COLO668 (cell line): ENCODE data around the gene CLDND1.
A peak's percentile ranks its signal among the peaks of the same experiment; 100 is the strongest.

Experiments
- DNase-seq: peaks from one replicate; lab custom pipeline; 2025; ENCODE audit not compliant: unreplicated experiment; lab: John Stamatoyannopoulos, UW

CLDND1 gene

GRCh38 chr3:98551754-98552153 lies 29.1 kb upstream of the CLDND1 start:
- DNase-seq = no peak

DNA sequence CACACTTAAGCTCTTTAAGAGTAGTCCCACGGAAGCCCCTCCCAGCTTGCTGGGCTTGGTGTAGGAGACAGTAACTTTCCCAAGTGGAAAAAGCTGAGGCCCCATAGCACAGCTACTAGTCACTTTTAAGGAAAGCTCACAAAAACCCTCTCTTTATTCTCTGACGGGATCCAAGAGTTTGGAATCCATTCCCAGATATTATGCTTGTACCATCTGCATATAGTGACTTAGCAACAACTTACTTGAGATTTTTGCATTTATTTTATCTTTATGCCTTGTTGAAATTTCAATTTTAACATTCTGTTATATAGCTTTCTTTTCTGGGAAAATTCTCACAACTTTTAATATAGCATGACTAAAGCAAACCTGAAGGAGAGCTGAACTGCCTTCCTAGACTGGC lies 28.5 kb upstream of the CLDND1 start:
- no peak for DNase-seq

DNA sequence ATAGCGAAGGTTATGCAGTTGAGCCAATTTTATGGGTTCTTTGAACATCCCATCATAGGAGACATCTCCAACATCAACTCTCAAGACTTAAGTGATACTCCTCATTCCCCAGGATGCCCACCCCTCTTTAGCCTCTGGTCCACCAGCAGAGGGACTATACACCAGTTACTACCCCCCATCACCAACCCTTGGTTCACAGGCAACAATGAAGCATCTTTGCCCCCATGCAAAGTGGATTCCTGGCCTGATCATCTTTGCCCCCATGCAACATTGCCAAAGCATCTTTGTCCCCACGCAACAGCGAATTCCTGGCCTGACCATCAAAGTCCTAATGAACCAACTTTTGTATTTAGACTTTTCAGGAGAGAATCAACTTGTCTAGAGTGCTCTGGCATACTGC lies 28.1 kb upstream of the CLDND1 start:
- DNase-seq = no peak

GRCh38 chr3:98548544-98548943 lies 25.8 kb upstream of the CLDND1 start:
- no peak for DNase-seq

GRCh38 chr3:98545940-98546339 lies 23.2 kb upstream of the CLDND1 start:
- DNase-seq = no peak

DNA sequence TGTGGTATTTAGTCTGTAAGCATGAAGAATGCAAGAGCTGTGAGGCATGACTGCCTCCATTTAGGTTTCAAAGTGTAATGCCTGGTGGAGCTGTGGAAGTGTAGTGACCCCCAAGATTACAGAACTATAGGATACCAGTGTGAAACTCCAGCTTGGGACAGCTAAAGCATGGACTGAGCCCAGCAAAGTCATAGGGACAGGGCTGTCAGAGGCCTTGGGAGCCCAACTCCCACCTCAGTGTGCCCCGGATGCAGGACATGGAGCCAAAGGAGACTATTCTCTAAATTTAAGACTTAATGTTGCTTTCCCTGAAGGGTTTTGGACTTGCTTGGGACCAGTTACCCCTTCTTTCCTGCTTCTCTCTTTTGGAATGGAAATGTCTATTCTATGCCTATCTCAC lies 19.9 kb upstream of the CLDND1 start:
- DNase-seq = no peak

DNA sequence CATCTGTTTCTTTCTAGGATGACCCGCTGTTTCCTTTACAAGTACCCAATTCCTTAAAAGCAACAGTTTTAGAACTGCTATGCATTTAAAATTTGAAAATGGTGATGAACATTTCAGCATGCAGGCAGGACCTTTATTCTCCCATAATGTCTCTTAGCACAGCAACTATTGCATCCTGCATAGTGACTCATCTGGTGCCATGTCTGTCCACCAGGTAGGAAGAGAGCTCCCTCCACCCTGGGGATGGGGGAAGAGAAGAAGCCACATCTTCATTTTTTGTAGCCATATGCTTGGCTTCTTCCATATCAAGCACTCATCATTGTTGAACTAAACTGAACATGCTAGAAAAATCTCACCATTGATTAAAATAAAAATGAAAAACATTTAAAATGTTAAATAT lies 19.0 kb upstream of the CLDND1 start:
- no peak for DNase-seq

DNA sequence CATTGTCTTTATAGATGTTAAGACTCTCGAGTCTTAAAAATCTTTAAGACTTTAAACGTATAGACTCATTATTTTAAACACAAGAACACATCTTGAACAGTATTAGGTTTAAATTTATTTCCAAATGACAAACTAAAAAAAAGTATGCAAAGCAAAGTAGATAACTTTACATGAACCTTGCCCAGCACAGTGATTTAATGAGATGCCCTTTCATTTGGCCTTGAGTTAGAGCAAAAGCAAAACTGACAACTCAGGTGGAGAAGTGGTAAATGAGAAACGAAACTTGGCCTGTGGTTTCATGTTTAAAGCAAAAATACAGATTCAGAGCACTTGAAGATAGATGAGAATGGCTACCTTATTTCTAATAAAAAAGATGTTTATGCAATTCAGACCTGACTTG lies 17.6 kb upstream of the CLDND1 start:
- DNase-seq = no peak

- no peak for DNase-seq
Measured at GRCh38 chr3:98536456-98537017, 13.8 kb upstream of the CLDND1 start.

GRCh38 chr3:98534734-98535133 lies 12.0 kb upstream of the CLDND1 start:
- DNase-seq = no peak

GRCh38 chr3:98534168-98534567 lies 11.5 kb upstream of the CLDND1 start:
- no peak for DNase-seq

DNA sequence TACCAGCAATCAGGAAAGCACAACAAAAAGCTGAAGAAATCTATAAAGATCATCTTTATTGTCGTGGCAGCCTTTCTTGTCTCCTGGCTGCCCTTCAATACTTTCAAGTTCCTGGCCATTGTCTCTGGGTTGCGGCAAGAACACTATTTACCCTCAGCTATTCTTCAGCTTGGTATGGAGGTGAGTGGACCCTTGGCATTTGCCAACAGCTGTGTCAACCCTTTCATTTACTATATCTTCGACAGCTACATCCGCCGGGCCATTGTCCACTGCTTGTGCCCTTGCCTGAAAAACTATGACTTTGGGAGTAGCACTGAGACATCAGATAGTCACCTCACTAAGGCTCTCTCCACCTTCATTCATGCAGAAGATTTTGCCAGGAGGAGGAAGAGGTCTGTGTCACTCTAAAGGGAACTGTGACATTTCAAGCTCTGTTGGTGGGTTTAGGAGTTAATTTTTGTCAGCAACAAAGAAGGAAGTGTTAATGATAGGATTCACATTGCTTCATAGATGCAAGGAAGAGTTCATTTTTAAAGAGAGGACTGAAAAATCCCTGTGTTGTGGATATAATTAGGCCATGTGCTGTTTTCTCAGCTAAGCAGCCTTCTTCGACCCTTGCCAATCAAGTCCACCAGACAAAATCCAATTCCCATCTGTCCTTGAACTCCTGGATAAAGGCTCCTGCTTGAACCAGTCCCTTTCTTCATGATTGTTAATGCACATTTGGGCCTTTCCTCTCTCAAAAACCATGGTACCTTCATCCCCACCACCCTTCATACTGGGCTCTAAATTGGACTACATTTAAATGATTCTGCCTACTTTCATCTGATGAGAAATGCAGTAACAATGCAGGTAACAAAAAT lies 10.2 kb upstream of the CLDND1 start:
- no peak for DNase-seq

DNA sequence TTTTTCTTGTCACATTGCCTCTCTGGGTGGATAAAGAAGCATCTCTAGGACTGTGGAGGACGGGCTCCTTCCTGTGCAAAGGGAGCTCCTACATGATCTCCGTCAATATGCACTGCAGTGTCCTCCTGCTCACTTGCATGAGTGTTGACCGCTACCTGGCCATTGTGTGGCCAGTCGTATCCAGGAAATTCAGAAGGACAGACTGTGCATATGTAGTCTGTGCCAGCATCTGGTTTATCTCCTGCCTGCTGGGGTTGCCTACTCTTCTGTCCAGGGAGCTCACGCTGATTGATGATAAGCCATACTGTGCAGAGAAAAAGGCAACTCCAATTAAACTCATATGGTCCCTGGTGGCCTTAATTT lies 9.6 kb upstream of the CLDND1 start:
- no peak for DNase-seq

DNA sequence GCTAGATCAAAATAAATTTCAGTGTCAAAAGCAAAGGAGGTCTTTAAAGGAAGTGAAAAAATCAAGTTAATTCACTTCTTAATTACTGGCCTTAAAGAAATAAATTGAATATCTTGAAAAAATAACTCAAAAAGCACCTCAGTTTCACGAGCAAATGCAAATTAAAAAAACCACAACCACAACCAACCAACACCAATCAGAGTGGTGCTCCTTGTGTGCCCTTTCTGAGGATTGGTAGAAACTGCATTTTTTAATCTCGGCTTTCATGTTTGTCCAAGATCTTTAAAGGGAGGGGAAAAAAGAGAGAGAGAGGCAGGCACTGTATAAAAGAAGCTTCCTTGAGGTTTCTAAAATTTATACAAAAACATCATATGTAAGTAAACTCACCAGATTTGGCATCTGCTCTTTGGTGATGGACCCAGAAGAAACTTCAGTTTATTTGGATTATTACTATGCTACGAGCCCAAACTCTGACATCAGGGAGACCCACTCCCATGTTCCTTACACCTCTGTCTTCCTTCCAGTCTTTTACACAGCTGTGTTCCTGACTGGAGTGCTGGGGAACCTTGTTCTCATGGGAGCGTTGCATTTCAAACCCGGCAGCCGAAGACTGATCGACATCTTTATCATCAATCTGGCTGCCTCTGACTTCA lies 9.0 kb upstream of the CLDND1 start, which contains the start of gene GPR15:
Gene GPR15 (plus strand): TSS at position 357 of the 653 bp plus-strand sequence. CDS start 56 bp downstream, at position 413.
- no peak for DNase-seq

DNA sequence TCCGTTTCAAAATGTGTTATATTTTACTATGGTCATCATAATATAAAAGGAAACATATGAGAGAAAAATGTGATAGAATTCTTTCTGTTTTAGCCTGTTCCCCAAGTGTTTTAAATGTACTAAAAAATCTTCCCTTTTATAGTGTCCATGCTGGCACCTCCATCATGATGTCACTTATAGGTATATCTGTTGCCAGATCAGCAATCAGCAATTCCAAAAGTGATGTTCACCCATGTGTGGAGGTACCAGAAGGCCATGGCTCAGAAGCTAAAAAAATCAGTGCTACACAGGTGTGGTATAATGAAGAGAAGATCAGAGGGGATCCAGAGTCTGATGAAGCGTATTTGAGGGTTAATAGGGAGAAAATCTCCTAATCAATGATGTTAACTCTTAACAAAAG lies 8.0 kb upstream of the CLDND1 start:
- DNase-seq = no peak

GRCh38 chr3:98529856-98530459 lies 7.3 kb upstream of the CLDND1 start:
- no peak for DNase-seq

GRCh38 chr3:98528474-98529346 lies 6.0 kb upstream of the CLDND1 start:
- no peak for DNase-seq

GRCh38 chr3:98525494-98525893 lies 2.8 kb upstream of the CLDND1 start:
- no peak for DNase-seq

DNA sequence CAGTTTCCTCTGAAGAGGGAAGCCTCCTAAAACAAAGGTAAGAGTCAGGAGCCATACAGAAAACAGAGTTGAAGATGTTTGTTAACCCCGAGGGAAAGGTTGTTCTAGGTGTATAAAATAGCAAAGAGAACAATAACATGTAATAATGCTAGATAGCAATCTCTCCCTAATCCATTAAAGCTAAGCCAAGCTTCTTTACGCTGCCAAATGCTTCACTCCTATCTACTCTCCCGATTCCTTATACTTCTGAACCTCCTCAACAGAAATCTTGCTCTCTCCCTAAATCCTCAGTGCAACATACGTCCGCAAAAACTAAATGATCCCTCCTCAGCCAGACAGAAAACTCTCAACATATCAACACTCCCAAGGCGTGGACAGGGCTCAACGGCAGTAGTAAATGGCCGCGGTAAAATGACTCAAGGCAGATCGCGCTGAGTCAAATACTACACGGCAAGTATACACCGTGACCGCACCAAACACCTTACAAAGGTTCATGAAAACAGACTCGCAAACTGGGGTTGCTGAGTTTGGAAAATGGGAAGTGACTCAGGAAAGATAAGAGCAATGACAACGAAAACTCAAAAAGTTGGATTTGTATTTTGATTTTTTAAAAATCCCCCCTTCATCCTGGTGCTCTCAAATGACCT lies 682 bp downstream of the CLDND1 start:
- peak; percentile 26 for DNase-seq

DNA sequence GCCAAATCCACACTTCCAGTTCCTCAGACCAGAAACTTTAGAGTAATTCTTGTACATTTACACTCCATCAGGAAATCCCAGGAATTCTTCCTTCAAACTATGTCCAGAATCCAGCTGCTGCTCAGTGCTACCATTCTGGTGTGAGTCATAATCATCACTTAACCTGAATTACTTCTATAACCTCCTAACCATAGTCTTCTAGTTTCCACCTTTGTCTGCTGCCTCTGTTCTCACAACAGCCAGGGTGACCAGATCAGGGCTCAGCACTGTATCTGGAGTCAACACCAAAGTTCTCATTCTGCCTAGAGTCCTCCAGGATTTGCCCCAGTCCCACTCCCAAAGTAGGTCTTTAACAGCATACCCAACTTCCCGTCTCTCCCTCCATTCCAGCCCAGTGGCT lies 3.4 kb downstream of the CLDND1 start:
- no peak for DNase-seq
